Measurements from ENCODE around the gene SUSD6.
A peak's percentile ranks its signal among the peaks of the same experiment; 100 is the strongest.

Gene SUSD6

GRCh38 chr14:69763761-69764510 lies 152.5 kb downstream of the SUSD6 start:
- peak; percentile 13 to 20 for DNase-seq (ENCODE audit: low read depth in 2 of 2)

All from activated CD4-positive, alpha-beta T cell treated with anti-CD3 and anti-CD28 coated beads for 24 hours (primary cell).